Fibroblast of the aortic adventitia (primary cell): ENCODE data around the gene BLID. TPM values are rescaled to one million over a fixed set of nuclear protein-coding genes. Genes with fewer than 3 reads are reported as not detected.

Source experiments
- DNase-seq: peaks from one replicate; pipeline ENCODE4 v3.0.0-alpha.2; 2010; ENCODE audit warnings: low read depth
- H3K4me3 ChIP-seq: 2 replicates; pipeline ENCODE4 v1.5.1; 2011; ENCODE audit warnings: low read depth, mild to moderate bottlenecking, control low read depth, low read length, moderate library complexity
- small RNA-seq: library from RNA; depleted of rRNA; stranded (forward); fragments of <200 nt; gene quantifications from one replicate; pipeline ENCODE3, GENCODE V24; 2012
- total RNA-seq: library from RNA; depleted of rRNA; stranded (reverse); fragments of >200 nt; gene quantifications from 2 replicates; pipeline ENCODE4 v1.2.3, GENCODE V29; 2012; ENCODE audit warnings: low replicate concordance
- TF ChIP-seq, protein P1 (sequence below): IDR thresholded peaks from 2 replicates; pipeline ENCODE4 v1.5.1; 2011; ENCODE audit warnings: mild to moderate bottlenecking, low read length, control low read depth, inconsistent platforms; ENCODE audit not compliant: insufficient read depth

Gene BLID
- total RNA-seq, 1 donor = 30.6 TPM

DNA sequence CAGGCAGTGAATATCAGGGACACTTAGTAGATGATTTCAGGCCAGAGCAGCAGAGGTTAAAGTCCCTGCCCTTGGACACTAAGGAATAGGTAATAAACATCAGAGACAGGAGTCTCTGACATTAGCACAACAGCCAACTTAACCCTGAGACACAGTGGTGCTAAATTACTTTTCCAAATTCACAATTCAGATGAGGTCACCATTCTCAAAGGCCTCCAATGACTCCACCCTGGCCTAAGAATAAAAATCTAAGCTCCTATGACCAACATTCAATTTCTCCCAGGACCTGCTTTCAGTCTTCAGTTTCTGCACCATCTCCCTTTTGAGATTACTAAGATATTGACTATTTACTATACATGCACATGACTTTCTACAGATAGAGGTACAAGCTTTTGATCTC lies 42.0 kb downstream of the BLID start:
- DNase-seq = no peak
- TF ChIP-seq, protein P1, sequence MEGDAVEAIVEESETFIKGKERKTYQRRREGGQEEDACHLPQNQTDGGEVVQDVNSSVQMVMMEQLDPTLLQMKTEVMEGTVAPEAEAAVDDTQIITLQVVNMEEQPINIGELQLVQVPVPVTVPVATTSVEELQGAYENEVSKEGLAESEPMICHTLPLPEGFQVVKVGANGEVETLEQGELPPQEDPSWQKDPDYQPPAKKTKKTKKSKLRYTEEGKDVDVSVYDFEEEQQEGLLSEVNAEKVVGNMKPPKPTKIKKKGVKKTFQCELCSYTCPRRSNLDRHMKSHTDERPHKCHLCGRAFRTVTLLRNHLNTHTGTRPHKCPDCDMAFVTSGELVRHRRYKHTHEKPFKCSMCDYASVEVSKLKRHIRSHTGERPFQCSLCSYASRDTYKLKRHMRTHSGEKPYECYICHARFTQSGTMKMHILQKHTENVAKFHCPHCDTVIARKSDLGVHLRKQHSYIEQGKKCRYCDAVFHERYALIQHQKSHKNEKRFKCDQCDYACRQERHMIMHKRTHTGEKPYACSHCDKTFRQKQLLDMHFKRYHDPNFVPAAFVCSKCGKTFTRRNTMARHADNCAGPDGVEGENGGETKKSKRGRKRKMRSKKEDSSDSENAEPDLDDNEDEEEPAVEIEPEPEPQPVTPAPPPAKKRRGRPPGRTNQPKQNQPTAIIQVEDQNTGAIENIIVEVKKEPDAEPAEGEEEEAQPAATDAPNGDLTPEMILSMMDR = no peak
- no peak overlapping the region for H3K4me3 ChIP-seq

DNA sequence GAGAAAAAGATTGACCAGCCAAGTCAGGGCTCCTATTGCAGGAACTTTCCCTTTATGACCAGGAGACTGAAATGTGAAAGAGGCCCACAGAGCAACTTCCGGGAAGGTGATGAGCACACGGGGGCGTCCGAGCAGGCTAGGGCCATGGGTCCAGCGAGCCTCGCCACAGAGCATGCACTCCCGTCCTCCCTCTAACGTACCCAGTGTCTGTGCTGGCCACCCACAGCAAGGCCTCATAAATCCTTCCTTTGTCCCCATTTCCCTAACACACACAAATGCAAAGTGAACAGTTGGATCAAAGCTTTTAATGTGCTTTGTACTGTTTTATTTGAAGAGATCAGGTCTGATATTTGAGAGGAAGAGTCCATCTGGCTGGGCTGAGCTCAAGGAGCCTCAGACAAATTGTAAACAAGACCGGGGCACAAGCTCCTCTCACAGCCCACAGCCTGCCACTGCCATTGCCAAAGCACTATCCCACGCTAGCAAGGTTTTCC lies 44.3 kb downstream of the BLID start:
- TF ChIP-seq, protein P1 = no peak
- H3K4me3 ChIP-seq = no peak overlapping the region
- DNase-seq = no peak

- no peak overlapping the region for H3K4me3 ChIP-seq
- TF ChIP-seq, protein P1 = no peak
- peak; percentile 86 for DNase-seq
Observed at GRCh38 chr11:122069707-122070360, 46.2 kb downstream of the BLID start.

DNA sequence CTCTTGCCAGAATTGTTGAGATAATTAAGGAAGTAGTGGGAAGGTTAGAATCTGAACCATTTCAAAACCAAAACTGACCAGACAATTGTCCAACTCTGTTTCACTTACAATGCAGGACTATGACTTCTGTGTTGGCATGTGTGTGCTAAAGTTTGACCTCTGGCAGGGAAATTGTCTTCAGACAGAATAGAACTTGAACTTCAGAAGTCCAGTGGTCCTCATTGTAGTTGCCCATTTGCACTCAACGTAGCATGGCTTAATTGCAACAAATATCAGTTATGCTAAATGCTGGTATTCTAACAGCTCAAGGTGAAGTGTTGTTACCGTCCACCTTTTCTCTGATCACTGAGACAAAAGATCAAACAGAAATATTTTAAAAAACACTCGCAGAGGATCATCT lies 47.2 kb downstream of the BLID start:
- DNase-seq = no peak
- H3K4me3 ChIP-seq = no peak overlapping the region
- TF ChIP-seq, protein P1 = no peak

DNA sequence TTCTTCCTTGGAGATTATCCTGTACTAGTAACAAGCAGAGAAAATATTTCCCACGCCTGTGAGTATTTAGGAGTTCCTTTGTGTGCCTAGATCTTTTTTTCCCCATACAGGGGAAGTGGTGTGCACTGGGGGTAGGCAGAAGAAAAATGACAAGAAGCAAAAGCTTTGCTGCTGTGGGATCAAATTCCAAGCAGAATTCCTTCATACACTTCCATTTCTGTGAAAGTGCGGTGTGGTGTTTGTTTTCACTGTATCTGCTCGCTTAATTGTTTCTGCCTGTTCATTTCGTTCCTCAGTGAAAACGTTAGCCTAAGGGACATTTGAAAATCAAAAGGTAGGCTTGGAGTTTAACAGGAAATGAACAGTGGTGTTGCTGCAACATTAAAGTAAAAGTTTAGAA lies 47.9 kb downstream of the BLID start:
- no peak overlapping the region for H3K4me3 ChIP-seq

More for the DNA sequence above, 47.9 kb downstream of the BLID start:
- no peak for DNase-seq
- TF ChIP-seq, protein P1 = no peak

Small RNA genes lying within 50 kb of the gene (small RNA-seq; reads per million reads assigned to genes)
- 55,658 reads per million, percentile 100 among the genes with 10 or more reads in this experiment for gene MIR100
- gene MIR125B1 = 44.8 reads per million, percentile 97 among the genes with 10 or more reads in this experiment
- gene MIRLET7A2 = 111 reads per million, percentile 98 among the genes with 10 or more reads in this experiment
